Stimulated activated CD4-positive, alpha-beta T cell treated with anti-CD3 and anti-CD28 coated beads, TNF-alpha, amount 100 ng/mL, for 4 hours (primary cell): Measurements from ENCODE around the gene NCAPH2.

ENCODE experiments used
- DNase-seq, 3 experiments: peaks; one replicate each; pipeline ENCODE4 v3.0.0-alpha.2; 2020; ENCODE audit warnings: low read depth in 3 of 3

The NCAPH2 gene

GRCh38 chr22:50474710-50475651 is 33.0 kb upstream of the NCAPH2 start, which contains the start of gene SBF1:
SBF1 (minus strand) TSS chr22:50475035; CDS start chr22:50474840, 195 bp downstream.
- DNase-seq, result peak; percentile 77 to 83 (median 83)

- DNase-seq, result no peak
Measured at GRCh38 chr22:50475652-50476002, 32.4 kb upstream of the NCAPH2 start.

GRCh38 chr22:50476868-50477267 is 31.2 kb upstream of the NCAPH2 start:
- no peak for DNase-seq

GRCh38 chr22:50477923-50478322 is 30.1 kb upstream of the NCAPH2 start:
- DNase-seq, result no peak

- DNase-seq, result no peak
Measured at GRCh38 chr22:50479721-50480120, 28.3 kb upstream of the NCAPH2 start.

GRCh38 chr22:50481045-50481439 is 27.0 kb upstream of the NCAPH2 start:
- no peak for DNase-seq

GRCh38 chr22:50481440-50482106 is 26.5 kb upstream of the NCAPH2 start, which contains the start of gene ADM2:
ADM2 (plus strand) TSS chr22:50481543; CDS start chr22:50481848, 305 bp downstream.
- DNase-seq, result peak; percentile 41 to 55 (median 52)

GRCh38 chr22:50482107-50483074 is 25.6 kb upstream of the NCAPH2 start:
- no peak for DNase-seq

GRCh38 chr22:50483106-50483505 is 24.9 kb upstream of the NCAPH2 start:
- DNase-seq, result no peak

- DNase-seq, result no peak
Measured at GRCh38 chr22:50483556-50483955, 24.5 kb upstream of the NCAPH2 start.

GRCh38 chr22:50483977-50484853 is 23.8 kb upstream of the NCAPH2 start:
- DNase-seq, result no peak

- DNase-seq, result no peak
Measured at GRCh38 chr22:50485221-50486131, 22.5 kb upstream of the NCAPH2 start.

- DNase-seq, result no peak
Measured at GRCh38 chr22:50486561-50487289, 21.3 kb upstream of the NCAPH2 start, which contains the start of gene MIOX. MIOX (plus strand) TSS chr22:50486859; CDS start chr22:50486898, 39 bp downstream.

- DNase-seq, result no peak
Measured at GRCh38 chr22:50487290-50488005, 20.6 kb upstream of the NCAPH2 start.

GRCh38 chr22:50488006-50488677 is 19.9 kb upstream of the NCAPH2 start:
- DNase-seq, result no peak

- no peak for DNase-seq
Measured at GRCh38 chr22:50488886-50489285, 19.1 kb upstream of the NCAPH2 start.
